GM23338 (cell line): Measurements from ENCODE around the gene RBAK. TPM values are rescaled to one million over a fixed set of nuclear protein-coding genes. Genes with fewer than 3 reads are reported as not detected.

ENCODE experiments used
- ATAC-seq: fragments of 200-7000 bp; cut with Tn5 transposase; 3 replicates; pipeline ENCODE4 v1.9.1; 2020
- DNase-seq: peaks from one replicate; pipeline ENCODE4 v3.0.0-alpha.2; 2015; ENCODE audit warnings: low spot score
- H2AFZ ChIP-seq: fragments of 200-600 bp; sonication (generic); 2 replicates; pipeline ENCODE4 v1.8.0; 2016; ENCODE audit warnings: antibody characterized with exemption, mild to moderate bottlenecking, moderate library complexity
- H3F3A ChIP-seq: fragments of 200-600 bp; sonication (generic); replicated peaks from 2 replicates; pipeline ENCODE4 v1.8.0; 2017; ENCODE audit warnings: antibody characterized with exemption, mixed run types, low read depth
- H3K27ac ChIP-seq: fragments of 200-600 bp; sonication (generic); 2 replicates; pipeline ENCODE4 v1.6.1; 2016; ENCODE audit warnings: low read depth
- H3K27me3 ChIP-seq: fragments of 200-600 bp; sonication (generic); 2 replicates; pipeline ENCODE4 v1.8.0; 2016; ENCODE audit warnings: mild to moderate bottlenecking, mixed run types, moderate library complexity; ENCODE audit not compliant: insufficient read depth
- H3K36me3 ChIP-seq: fragments of 200-600 bp; sonication (generic); 2 replicates; pipeline ENCODE4 v1.8.0; 2016; ENCODE audit warnings: mild to moderate bottlenecking; ENCODE audit not compliant: insufficient read depth
- H3K4me1 ChIP-seq: fragments of 200-600 bp; sonication (generic); 2 replicates; pipeline ENCODE4 v1.8.0; 2016; ENCODE audit warnings: mild to moderate bottlenecking, moderate library complexity; ENCODE audit not compliant: insufficient read depth
- H3K4me2 ChIP-seq: fragments of 200-600 bp; sonication (generic); 2 replicates; pipeline ENCODE4 v1.7.1; 2017; ENCODE audit warnings: mixed run types
- H3K4me3 ChIP-seq: fragments of 200-600 bp; sonication (generic); 2 replicates; pipeline ENCODE4 v1.6.1; 2016; ENCODE audit warnings: mixed run types
- H3K79me2 ChIP-seq: fragments of 200-600 bp; sonication (generic); replicated peaks from 2 replicates; pipeline ENCODE4 v1.8.0; 2017; ENCODE audit warnings: mild to moderate bottlenecking; ENCODE audit not compliant: insufficient read depth
- H3K9me2 ChIP-seq: fragments of 200-600 bp; sonication (generic); 2 replicates; pipeline ENCODE4 v1.8.0; 2017; ENCODE audit not compliant: insufficient read depth
- H4K20me1 ChIP-seq: fragments of 200-600 bp; sonication (generic); replicated peaks from 2 replicates; pipeline ENCODE4 v1.8.0; 2017; ENCODE audit warnings: mild to moderate bottlenecking; ENCODE audit not compliant: insufficient read depth
- H3K27ac Mint-ChIP-seq: 2 replicates; pipeline ENCODE4 v1.8.0; 2020; ENCODE audit warnings: inconsistent platforms, mild to moderate bottlenecking, moderate library complexity, mixed read lengths
- H3K27me3 Mint-ChIP-seq: 3 replicates; pipeline ENCODE4 v1.8.0; 2022; ENCODE audit warnings: low read depth, mild to moderate bottlenecking, moderate library complexity, mixed read lengths, inconsistent platforms; ENCODE audit not compliant: insufficient read depth, poor library complexity
- H3K36me3 Mint-ChIP-seq: 3 replicates; pipeline ENCODE4 v1.8.0; 2021; ENCODE audit warnings: low read depth, mild to moderate bottlenecking, inconsistent platforms, moderate library complexity, mixed read lengths
- H3K4me1 Mint-ChIP-seq: 3 replicates; pipeline ENCODE4 v1.8.0; 2020; ENCODE audit warnings: mild to moderate bottlenecking, inconsistent platforms, mixed read lengths
- H3K4me3 Mint-ChIP-seq: 3 replicates; pipeline ENCODE4 v1.8.0; 2021; ENCODE audit warnings: moderate library complexity, mild to moderate bottlenecking, inconsistent platforms, mixed read lengths
- H3K9me3 Mint-ChIP-seq: 3 replicates; pipeline ENCODE4 v1.8.0; 2020; ENCODE audit warnings: moderate library complexity, mild to moderate bottlenecking, inconsistent platforms, mixed read lengths
- EZH2 ChIP-seq: fragments of 200-600 bp; sonication (generic); IDR thresholded peaks from one replicate; pipeline ENCODE4 v1.8.0; 2017; ENCODE audit warnings: antibody characterized with exemption, mild to moderate bottlenecking, low read depth; ENCODE audit not compliant: unreplicated experiment
- EZH2phosphoT487 ChIP-seq: fragments of 200-600 bp; sonication (generic); IDR thresholded peaks from one replicate; pipeline ENCODE4 v1.8.1; 2018; ENCODE audit warnings: antibody characterized with exemption; ENCODE audit not compliant: unreplicated experiment
- JUNB ChIP-seq: IDR thresholded peaks from one replicate; pipeline ENCODE4 v1.6.1; 2016; ENCODE audit warnings: antibody characterized with exemption; ENCODE audit not compliant: unreplicated experiment
- NANOG ChIP-seq: IDR thresholded peaks from 2 replicates; pipeline ENCODE4 v1.6.1; 2016; ENCODE audit warnings: antibody characterized with exemption, borderline replicate concordance
- POLR2AphosphoS5 ChIP-seq: IDR thresholded peaks from 2 replicates; pipeline ENCODE4 v1.6.1; 2016; ENCODE audit warnings: antibody characterized with exemption, low read depth
- STAT1 ChIP-seq: IDR thresholded peaks from one replicate; pipeline ENCODE4 v1.6.1; 2016; ENCODE audit warnings: antibody characterized with exemption; ENCODE audit not compliant: unreplicated experiment
- ZNF331 ChIP-seq: fragments of 250-450 bp; sonication (Bioruptor Pico); IDR thresholded peaks from 2 replicates; pipeline ENCODE4 v1.5.0; 2020; ENCODE audit warnings: low read depth, mild to moderate bottlenecking, moderate library complexity
- polyA plus RNA-seq: library from polyadenylated mRNA; unstranded; fragments of >200 nt; fragmentation: Nextera tagmentation; extraction: Ambion mirVana; gene quantifications from 2 replicates; pipeline ENCODE4 v1.2.1, GENCODE V29; 2016
- total RNA-seq: library from RNA; depleted of rRNA; stranded (reverse); fragments of >200 nt; shearing (Covaris generic); gene quantifications from 2 replicates; pipeline ENCODE4 v1.2.3, GENCODE V29; 2014
- TF ChIP-seq, protein P1 (sequence below): fragments of 250-450 bp; sonication (Bioruptor Pico); IDR thresholded peaks from 2 replicates; pipeline ENCODE4 v1.5.0; 2020; ENCODE audit warnings: mild to moderate bottlenecking, moderate library complexity
- TF ChIP-seq, protein P2 (sequence below), 2 experiments: fragments of 200-600 bp in 1 of 2; sonication (generic) in 1 of 2; conservative IDR thresholded peaks; 2 replicates each; pipeline versions ENCODE4 v1.5.1 to v1.6.1; 2016 to 2017; ENCODE audit warnings: antibody characterized with exemption in 2 of 2, low read depth in 2 of 2, mild to moderate bottlenecking in 2 of 2, moderate library complexity in 1 of 2
- TF ChIP-seq, protein P3 (sequence below): IDR thresholded peaks from 2 replicates; pipeline ENCODE4 v1.6.1; 2016; ENCODE audit warnings: antibody characterized with exemption
- TF ChIP-seq, protein P4 (sequence below): IDR thresholded peaks from one replicate; pipeline ENCODE4 v1.6.1; 2018; ENCODE audit warnings: antibody characterized with exemption; ENCODE audit not compliant: unreplicated experiment

The RBAK gene
- total and polyA plus RNA-seq, 2 experiments from 2014 or later: 6.5 to 15.2 TPM

DNA sequence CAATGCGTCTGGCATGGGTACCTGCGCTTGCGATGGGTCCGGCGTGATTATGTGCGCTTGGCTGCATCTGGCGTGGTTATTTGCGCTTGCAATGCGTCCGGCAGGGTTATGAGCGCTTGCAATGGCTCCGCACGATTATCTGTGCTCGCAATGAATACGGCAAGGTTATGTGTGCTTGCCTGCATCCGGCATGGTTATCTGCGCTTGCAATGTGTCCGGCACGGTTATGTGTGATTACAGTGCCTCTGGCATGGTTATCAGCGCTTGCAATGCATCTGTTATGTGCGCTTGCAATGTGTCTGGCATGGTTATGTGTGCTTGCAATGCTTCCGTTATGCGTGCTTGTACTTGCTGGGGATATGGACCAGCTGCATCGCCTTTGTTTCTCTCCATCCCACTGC, 37.7 kb downstream of the RBAK start (continued):
- TF ChIP-seq, protein P1, sequence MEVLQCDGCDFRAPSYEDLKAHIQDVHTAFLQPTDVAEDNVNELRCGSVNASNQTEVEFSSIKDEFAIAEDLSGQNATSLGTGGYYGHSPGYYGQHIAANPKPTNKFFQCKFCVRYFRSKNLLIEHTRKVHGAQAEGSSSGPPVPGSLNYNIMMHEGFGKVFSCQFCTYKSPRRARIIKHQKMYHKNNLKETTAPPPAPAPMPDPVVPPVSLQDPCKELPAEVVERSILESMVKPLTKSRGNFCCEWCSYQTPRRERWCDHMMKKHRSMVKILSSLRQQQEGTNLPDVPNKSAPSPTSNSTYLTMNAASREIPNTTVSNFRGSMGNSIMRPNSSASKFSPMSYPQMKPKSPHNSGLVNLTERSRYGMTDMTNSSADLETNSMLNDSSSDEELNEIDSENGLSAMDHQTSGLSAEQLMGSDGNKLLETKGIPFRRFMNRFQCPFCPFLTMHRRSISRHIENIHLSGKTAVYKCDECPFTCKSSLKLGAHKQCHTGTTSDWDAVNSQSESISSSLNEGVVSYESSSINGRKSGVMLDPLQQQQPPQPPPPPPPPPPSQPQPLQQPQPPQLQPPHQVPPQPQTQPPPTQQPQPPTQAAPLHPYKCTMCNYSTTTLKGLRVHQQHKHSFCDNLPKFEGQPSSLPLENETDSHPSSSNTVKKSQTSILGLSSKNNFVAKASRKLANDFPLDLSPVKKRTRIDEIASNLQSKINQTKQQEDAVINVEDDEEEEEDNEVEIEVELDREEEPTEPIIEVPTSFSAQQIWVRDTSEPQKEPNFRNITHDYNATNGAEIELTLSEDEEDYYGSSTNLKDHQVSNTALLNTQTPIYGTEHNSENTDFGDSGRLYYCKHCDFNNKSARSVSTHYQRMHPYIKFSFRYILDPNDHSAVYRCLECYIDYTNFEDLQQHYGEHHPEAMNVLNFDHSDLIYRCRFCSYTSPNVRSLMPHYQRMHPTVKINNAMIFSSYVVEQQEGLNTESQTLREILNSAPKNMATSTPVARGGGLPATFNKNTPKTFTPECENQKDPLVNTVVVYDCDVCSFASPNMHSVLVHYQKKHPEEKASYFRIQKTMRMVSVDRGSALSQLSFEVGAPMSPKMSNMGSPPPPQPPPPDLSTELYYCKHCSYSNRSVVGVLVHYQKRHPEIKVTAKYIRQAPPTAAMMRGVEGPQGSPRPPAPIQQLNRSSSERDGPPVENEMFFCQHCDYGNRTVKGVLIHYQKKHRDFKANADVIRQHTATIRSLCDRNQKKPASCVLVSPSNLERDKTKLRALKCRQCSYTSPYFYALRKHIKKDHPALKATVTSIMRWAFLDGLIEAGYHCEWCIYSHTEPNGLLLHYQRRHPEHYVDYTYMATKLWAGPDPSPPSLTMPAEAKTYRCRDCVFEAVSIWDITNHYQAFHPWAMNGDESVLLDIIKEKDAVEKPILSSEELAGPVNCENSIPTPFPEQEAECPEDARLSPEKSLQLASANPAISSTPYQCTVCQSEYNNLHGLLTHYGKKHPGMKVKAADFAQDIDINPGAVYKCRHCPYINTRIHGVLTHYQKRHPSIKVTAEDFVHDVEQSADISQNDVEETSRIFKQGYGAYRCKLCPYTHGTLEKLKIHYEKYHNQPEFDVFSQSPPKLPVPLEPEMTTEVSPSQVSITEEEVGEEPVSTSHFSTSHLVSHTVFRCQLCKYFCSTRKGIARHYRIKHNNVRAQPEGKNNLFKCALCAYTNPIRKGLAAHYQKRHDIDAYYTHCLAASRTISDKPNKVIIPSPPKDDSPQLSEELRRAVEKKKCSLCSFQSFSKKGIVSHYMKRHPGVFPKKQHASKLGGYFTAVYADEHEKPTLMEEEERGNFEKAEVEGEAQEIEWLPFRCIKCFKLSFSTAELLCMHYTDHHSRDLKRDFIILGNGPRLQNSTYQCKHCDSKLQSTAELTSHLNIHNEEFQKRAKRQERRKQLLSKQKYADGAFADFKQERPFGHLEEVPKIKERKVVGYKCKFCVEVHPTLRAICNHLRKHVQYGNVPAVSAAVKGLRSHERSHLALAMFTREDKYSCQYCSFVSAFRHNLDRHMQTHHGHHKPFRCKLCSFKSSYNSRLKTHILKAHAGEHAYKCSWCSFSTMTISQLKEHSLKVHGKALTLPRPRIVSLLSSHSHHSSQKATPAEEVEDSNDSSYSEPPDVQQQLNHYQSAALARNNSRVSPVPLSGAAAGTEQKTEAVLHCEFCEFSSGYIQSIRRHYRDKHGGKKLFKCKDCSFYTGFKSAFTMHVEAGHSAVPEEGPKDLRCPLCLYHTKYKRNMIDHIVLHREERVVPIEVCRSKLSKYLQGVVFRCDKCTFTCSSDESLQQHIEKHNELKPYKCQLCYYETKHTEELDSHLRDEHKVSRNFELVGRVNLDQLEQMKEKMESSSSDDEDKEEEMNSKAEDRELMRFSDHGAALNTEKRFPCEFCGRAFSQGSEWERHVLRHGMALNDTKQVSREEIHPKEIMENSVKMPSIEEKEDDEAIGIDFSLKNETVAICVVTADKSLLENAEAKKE (CRISPR knock-in tag): no peak
- no peak for TF ChIP-seq ZNF331 (CRISPR knock-in tag)

DNA sequence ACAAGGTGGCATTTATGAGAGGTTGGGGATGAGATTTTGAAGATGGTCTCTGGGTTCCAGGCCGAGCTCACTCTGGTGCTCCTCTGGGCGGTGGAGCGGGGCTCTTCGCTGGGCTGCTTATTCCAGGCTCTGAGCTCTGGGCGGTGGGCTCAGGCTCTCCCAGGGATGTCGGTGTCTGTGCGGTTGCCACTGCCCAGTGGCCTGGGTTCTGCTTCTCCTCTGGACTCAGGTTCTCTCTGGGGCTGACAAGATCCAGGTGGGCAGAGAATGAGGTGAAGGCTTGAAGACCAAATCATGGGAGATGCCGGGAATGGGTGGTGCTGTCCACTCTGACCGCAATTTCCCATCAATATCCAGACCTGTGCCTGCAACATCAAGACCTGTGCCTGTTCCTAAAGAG, 40.6 kb downstream of the RBAK start:
- Histone ChIP-seq H3K9me2 (no peaks in the 10 kb centered on the region), H2AFZ (no peak overlapping the region), H3K36me3 (no peaks in the 10 kb centered on the region), H4K20me1 (no peaks in the 10 kb centered on the region), H3K79me2 (no peaks in the 10 kb centered on the region), H3K27me3 (no peaks in the 10 kb centered on the region), H3K4me3 (no peak overlapping the region), H3F3A (no peaks in the 10 kb centered on the region), H3K27ac (no peak overlapping the region), H3K4me2 (no peak overlapping the region), H3K4me1 (0 out of 2 replicates have a peak, but pooled peaks cover 4% of the 10 kb centered on the region)
- Mint-ChIP-seq H3K4me1 (peaks cover 3% of the 10 kb centered on the region), H3K27ac (no peak overlapping the region), H3K4me3 (no peak overlapping the region), H3K36me3 (no peaks in the 10 kb centered on the region), H3K9me3 (peaks cover 15% of the 10 kb centered on the region), H3K27me3 (peaks cover 12% of the 10 kb centered on the region)
- no peak for DNase-seq
- no peak for ATAC-seq
- TF ChIP-seq, protein P2, sequence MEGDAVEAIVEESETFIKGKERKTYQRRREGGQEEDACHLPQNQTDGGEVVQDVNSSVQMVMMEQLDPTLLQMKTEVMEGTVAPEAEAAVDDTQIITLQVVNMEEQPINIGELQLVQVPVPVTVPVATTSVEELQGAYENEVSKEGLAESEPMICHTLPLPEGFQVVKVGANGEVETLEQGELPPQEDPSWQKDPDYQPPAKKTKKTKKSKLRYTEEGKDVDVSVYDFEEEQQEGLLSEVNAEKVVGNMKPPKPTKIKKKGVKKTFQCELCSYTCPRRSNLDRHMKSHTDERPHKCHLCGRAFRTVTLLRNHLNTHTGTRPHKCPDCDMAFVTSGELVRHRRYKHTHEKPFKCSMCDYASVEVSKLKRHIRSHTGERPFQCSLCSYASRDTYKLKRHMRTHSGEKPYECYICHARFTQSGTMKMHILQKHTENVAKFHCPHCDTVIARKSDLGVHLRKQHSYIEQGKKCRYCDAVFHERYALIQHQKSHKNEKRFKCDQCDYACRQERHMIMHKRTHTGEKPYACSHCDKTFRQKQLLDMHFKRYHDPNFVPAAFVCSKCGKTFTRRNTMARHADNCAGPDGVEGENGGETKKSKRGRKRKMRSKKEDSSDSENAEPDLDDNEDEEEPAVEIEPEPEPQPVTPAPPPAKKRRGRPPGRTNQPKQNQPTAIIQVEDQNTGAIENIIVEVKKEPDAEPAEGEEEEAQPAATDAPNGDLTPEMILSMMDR (conservative IDR thresholded peaks at IDR 0.05; ENCODE audit: low read depth in 2 of 2): no peak
- TF ChIP-seq JUNB (no peak), EZH2phosphoT487 (no peak), NANOG (no peak), POLR2AphosphoS5 (no peak), ZNF331 (CRISPR knock-in tag) (no peak), STAT1 (no peak), EZH2 (no peak)
- TF ChIP-seq, protein P3, sequence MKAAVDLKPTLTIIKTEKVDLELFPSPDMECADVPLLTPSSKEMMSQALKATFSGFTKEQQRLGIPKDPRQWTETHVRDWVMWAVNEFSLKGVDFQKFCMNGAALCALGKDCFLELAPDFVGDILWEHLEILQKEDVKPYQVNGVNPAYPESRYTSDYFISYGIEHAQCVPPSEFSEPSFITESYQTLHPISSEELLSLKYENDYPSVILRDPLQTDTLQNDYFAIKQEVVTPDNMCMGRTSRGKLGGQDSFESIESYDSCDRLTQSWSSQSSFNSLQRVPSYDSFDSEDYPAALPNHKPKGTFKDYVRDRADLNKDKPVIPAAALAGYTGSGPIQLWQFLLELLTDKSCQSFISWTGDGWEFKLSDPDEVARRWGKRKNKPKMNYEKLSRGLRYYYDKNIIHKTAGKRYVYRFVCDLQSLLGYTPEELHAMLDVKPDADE: no peak
- TF ChIP-seq, protein P4, sequence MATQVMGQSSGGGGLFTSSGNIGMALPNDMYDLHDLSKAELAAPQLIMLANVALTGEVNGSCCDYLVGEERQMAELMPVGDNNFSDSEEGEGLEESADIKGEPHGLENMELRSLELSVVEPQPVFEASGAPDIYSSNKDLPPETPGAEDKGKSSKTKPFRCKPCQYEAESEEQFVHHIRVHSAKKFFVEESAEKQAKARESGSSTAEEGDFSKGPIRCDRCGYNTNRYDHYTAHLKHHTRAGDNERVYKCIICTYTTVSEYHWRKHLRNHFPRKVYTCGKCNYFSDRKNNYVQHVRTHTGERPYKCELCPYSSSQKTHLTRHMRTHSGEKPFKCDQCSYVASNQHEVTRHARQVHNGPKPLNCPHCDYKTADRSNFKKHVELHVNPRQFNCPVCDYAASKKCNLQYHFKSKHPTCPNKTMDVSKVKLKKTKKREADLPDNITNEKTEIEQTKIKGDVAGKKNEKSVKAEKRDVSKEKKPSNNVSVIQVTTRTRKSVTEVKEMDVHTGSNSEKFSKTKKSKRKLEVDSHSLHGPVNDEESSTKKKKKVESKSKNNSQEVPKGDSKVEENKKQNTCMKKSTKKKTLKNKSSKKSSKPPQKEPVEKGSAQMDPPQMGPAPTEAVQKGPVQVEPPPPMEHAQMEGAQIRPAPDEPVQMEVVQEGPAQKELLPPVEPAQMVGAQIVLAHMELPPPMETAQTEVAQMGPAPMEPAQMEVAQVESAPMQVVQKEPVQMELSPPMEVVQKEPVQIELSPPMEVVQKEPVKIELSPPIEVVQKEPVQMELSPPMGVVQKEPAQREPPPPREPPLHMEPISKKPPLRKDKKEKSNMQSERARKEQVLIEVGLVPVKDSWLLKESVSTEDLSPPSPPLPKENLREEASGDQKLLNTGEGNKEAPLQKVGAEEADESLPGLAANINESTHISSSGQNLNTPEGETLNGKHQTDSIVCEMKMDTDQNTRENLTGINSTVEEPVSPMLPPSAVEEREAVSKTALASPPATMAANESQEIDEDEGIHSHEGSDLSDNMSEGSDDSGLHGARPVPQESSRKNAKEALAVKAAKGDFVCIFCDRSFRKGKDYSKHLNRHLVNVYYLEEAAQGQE: no peak
